Testis (tissue), 3 donors: ENCODE results near the gene VOPP1. TPM values are rescaled to one million over a fixed set of nuclear protein-coding genes. Genes with fewer than 3 reads are reported as not detected.

Experiments used
- DNase-seq: peaks from one replicate; pipeline ENCODE4 v3.0.0-alpha.2; 2019
- H3K27ac ChIP-seq, 2 donors: fragments of 200-600 bp; sonication (generic); one replicate each; pipeline ENCODE4 v1.5.1; 2019
- H3K27me3 ChIP-seq: fragments of 200-600 bp; sonication (generic); one replicate; pipeline ENCODE4 v1.5.1; 2019
- H3K36me3 ChIP-seq: fragments of 200-600 bp; sonication (generic); one replicate; pipeline ENCODE4 v1.5.1; 2017; ENCODE audit warnings: low read depth; ENCODE audit errors: missing control alignments
- H3K4me1 ChIP-seq: fragments of 200-600 bp; sonication (generic); one replicate; pipeline ENCODE4 v1.5.1; 2019
- H3K4me3 ChIP-seq, 2 donors: fragments of 200-600 bp; sonication (generic); one replicate each; pipeline ENCODE4 v1.5.1; 2017 to 2019
- H3K9me3 ChIP-seq: fragments of 200-600 bp; sonication (generic); one replicate; pipeline ENCODE4 v1.5.1; 2017
- CTCF ChIP-seq, 3 experiments: fragments of 450-650 bp in 2 of 3; fragments of 200-600 bp in 1 of 3; sonication (generic) in 1 of 3; IDR thresholded peaks; one replicate each; pipeline ENCODE4 v1.5.1; 2016 to 2019; ENCODE audit warnings: antibody characterized with exemption in 3 of 3, mild to moderate bottlenecking in 2 of 3, moderate library complexity in 1 of 3
- POLR2A ChIP-seq: fragments of 450-650 bp; IDR thresholded peaks from one replicate; pipeline ENCODE4 v1.6.1; 2017; ENCODE audit warnings: antibody characterized with exemption, mild to moderate bottlenecking, moderate library complexity
- WGBS, 2 donors: methylation state at CpG; one replicate each; pipeline ENCODE4 v1.1.5; 2018; 5-methylcytosine and 5-hydroxymethylcytosine counted together
- intact Hi-C: fragments of 100-400 bp; cut with DNase I; formaldehyde crosslinking; loops from one replicate; pipeline ENCODE4 v1.15.1; 2023; ENCODE audit warnings: low total_unique reads
- polyA plus RNA-seq: library from polyadenylated mRNA; stranded (reverse); fragments of 350-450 nt; fragmentation: Illumina TruSeq; extraction: RNeasy Lipid Tissue Mini Kit (QIAGEN cat#74804); gene quantifications from one replicate; pipeline ENCODE4 v1.2.3, GENCODE V29; 2014; ENCODE audit warnings: low read depth, low replicate concordance; ENCODE audit not compliant: insufficient read depth
- total RNA-seq, 2 donors: library from RNA; depleted of rRNA; stranded (reverse); fragments of >200 nt; gene quantifications; one replicate each; pipeline ENCODE4 v1.2.3, GENCODE V29; 2016

VOPP1 gene
- total and polyA plus RNA-seq, 3 donors from 2014 or later = 25.0 to 29.3 (median 26.6) TPM

- no peaks in the 10 kb centered on the region for H3K27me3 ChIP-seq
- intact Hi-C loops = no loop called here
- TF ChIP-seq CTCF (IDR thresholded peaks at IDR 0.05) (no peak), POLR2A (no peak)
- H3K4me1 ChIP-seq = no peaks in the 10 kb centered on the region
- H3K4me3 ChIP-seq = no peak overlapping the region
- no peak overlapping the region for H3K27ac ChIP-seq
- no peaks in the 10 kb centered on the region for H3K9me3 ChIP-seq
- 95 to 96% methylated on average over 7 of the region's 7 CpGs for WGBS, 2 donors
- H3K36me3 ChIP-seq = no peaks in the 10 kb centered on the region
- no peak for DNase-seq
Measured at GRCh38 chr7:55497521-55497920, 74.8 kb downstream of the VOPP1 start.

DNA sequence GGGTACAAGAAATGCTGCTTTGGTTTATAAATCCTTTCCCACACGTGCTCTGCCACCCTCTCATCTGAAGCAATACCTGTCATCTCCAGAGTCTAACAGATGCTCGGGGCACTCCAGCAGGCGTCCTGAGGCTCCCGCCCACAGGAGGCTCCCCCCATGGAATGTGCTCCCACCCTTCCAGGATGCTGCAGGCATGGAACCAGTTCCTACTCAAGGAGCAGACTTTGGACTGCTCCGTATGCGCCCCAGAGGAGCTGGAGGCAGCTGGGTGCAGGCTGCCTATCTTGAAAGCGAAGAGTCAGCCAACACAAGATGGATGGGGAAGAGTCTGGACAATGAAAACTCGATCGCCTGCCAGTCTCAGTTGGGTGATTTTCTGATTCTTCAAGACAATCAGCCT is 75.4 kb downstream of the VOPP1 start:
- no peak for DNase-seq
- Histone ChIP-seq H3K27ac (no peak overlapping the region), H3K27me3 (no peaks in the 10 kb centered on the region), H3K4me1 (no peaks in the 10 kb centered on the region), H3K36me3 (no peaks in the 10 kb centered on the region), H3K9me3 (no peaks in the 10 kb centered on the region), H3K4me3 (no peak overlapping the region)
- WGBS, 2 donors = 93 to 97% methylated on average over 9 of the region's 9 CpGs
- TF ChIP-seq POLR2A = no peak
- TF ChIP-seq CTCF (IDR thresholded peaks at IDR 0.05) = no peak
- intact Hi-C loops = no loop called here

GRCh38 chr7:55494951-55495350 is 77.4 kb downstream of the VOPP1 start:
- Histone ChIP-seq H3K4me3 (no peak overlapping the region), H3K4me1 (no peaks in the 10 kb centered on the region), H3K36me3 (no peaks in the 10 kb centered on the region), H3K9me3 (no peaks in the 10 kb centered on the region), H3K27me3 (no peaks in the 10 kb centered on the region), H3K27ac (no peak overlapping the region)
- TF ChIP-seq CTCF (IDR thresholded peaks at IDR 0.05) (no peak), POLR2A (no peak)
- WGBS, 2 donors = 93 to 96% methylated on average over 3 to 5 of the region's 5 CpGs
- intact Hi-C loops = no loop called here
- DNase-seq = no peak

GRCh38 chr7:55493408-55493807 is 78.9 kb downstream of the VOPP1 start:
- no peaks in the 10 kb centered on the region for H3K36me3 ChIP-seq

More at GRCh38 chr7:55493408-55493807, 78.9 kb downstream of the VOPP1 start:
- no peak for DNase-seq
- 84 to 87% methylated on average over 7 of the region's 7 CpGs for WGBS, 2 donors
- intact Hi-C loops = no loop called here
- H3K27me3 ChIP-seq = no peaks in the 10 kb centered on the region
- H3K27ac ChIP-seq = no peak overlapping the region
- TF ChIP-seq POLR2A = no peak
- no peak for TF ChIP-seq CTCF (IDR thresholded peaks at IDR 0.05)
- no peaks in the 10 kb centered on the region for H3K9me3 ChIP-seq
- no peak overlapping the region for H3K4me3 ChIP-seq
- no peaks in the 10 kb centered on the region for H3K4me1 ChIP-seq
